CD14-positive monocyte (primary cell): Measurements from ENCODE around the gene FAM174B. TPM values are rescaled to one million over a fixed set of nuclear protein-coding genes. Genes with fewer than 3 reads are reported as not detected.

Source experiments
- DNase-seq, 3 donors: peaks; one replicate each; pipeline ENCODE4 v3.0.0-alpha.2; 2011 to 2022
- H2AFZ ChIP-seq: 2 replicates; pipeline ENCODE4 v1.6.0; 2012; ENCODE audit warnings: mild to moderate bottlenecking, low read depth, low read length, inconsistent platforms; ENCODE audit not compliant: insufficient read depth, poor library complexity, severe bottlenecking
- H3K27ac ChIP-seq, 2 donors: 1 replicate in 1 of 2; 2 replicates in 1 of 2; pipeline ENCODE4 v1.5.1; 2012 to 2013; ENCODE audit warnings: low read length in 2 of 2, control low read depth in 1 of 2, inconsistent platforms in 1 of 2, low read depth in 1 of 2, mild to moderate bottlenecking in 1 of 2
- H3K27me3 ChIP-seq, 2 donors: one replicate each; pipeline versions ENCODE4 v1.6.0 to v1.6.1; 2011 to 2013; ENCODE audit warnings: low read length in 2 of 2; ENCODE audit not compliant: control insufficient read depth in 2 of 2, insufficient read depth in 2 of 2
- H3K36me3 ChIP-seq, 2 donors: replicated peaks in 1 of 2; 1 replicate in 1 of 2; 2 replicates in 1 of 2; pipeline versions ENCODE4 v1.5.1 to v1.6.1; 2012 to 2013; ENCODE audit warnings: low read length in 2 of 2, control low read depth in 1 of 2, inconsistent platforms in 1 of 2, mild to moderate bottlenecking in 1 of 2; ENCODE audit not compliant: insufficient read depth in 2 of 2, control insufficient read depth in 1 of 2
- H3K4me1 ChIP-seq, 2 donors: 1 replicate in 1 of 2; 2 replicates in 1 of 2; pipeline versions ENCODE4 v1.5.1 to v1.6.1; 2012 to 2013; ENCODE audit warnings: low read length in 2 of 2, control low read depth in 1 of 2, inconsistent platforms in 1 of 2, mild to moderate bottlenecking in 1 of 2, moderate library complexity in 1 of 2; ENCODE audit not compliant: insufficient read depth in 2 of 2, control insufficient read depth in 1 of 2
- H3K4me2 ChIP-seq: replicated peaks from 2 replicates; pipeline ENCODE3; 2012; ENCODE audit warnings: low read length, moderate library complexity, mild to moderate bottlenecking; ENCODE audit not compliant: poor library complexity, severe bottlenecking; ENCODE audit errors: extremely low read depth
- H3K4me3 ChIP-seq, 3 experiments: fragments of 200-600 bp in 1 of 3; sonication (generic) in 1 of 3; replicated peaks in 1 of 3; 1 replicate in 2 of 3; 2 replicates in 1 of 3; pipeline ENCODE4 v1.5.1; 2011 to 2013; ENCODE audit warnings: low read length in 3 of 3, mild to moderate bottlenecking in 3 of 3, control low read depth in 2 of 3, low read depth in 2 of 3, inconsistent platforms in 1 of 3, moderate library complexity in 1 of 3
- H3K79me2 ChIP-seq: 2 replicates; pipeline ENCODE4 v1.6.0; 2012; ENCODE audit warnings: mild to moderate bottlenecking, control low read depth, inconsistent platforms, low read length, moderate library complexity; ENCODE audit not compliant: insufficient read depth
- H3K9ac ChIP-seq: 2 replicates; pipeline ENCODE4 v1.6.0; 2017; ENCODE audit warnings: low read length, mild to moderate bottlenecking; ENCODE audit not compliant: insufficient read depth, poor library complexity, severe bottlenecking
- H3K9me3 ChIP-seq, 2 donors: replicated peaks in 1 of 2; 1 replicate in 1 of 2; 2 replicates in 1 of 2; pipeline versions ENCODE4 v1.5.1 to v1.6.1; 2012 to 2013; ENCODE audit warnings: low read length in 2 of 2, control low read depth in 1 of 2; ENCODE audit not compliant: control insufficient read depth in 1 of 2, insufficient read depth in 1 of 2
- H4K20me1 ChIP-seq: 2 replicates; pipeline ENCODE4 v1.6.0; 2012; ENCODE audit warnings: mild to moderate bottlenecking, low read length, control low read depth, moderate library complexity; ENCODE audit not compliant: insufficient read depth
- H3K27ac Mint-ChIP-seq, 7 donors: one replicate each; pipeline ENCODE4 v1.8.0; 2020; ENCODE audit warnings: mild to moderate bottlenecking in 7 of 7, mixed read lengths in 7 of 7, moderate library complexity in 6 of 7, inconsistent platforms in 2 of 7
- H3K27me3 Mint-ChIP-seq, 3 donors: one replicate each; pipeline ENCODE4 v1.8.0; 2021 to 2022; ENCODE audit warnings: low read depth in 3 of 3, mild to moderate bottlenecking in 3 of 3, mixed read lengths in 3 of 3, moderate library complexity in 3 of 3, inconsistent platforms in 1 of 3
- H3K36me3 Mint-ChIP-seq, 2 donors: one replicate each; pipeline ENCODE4 v1.8.0; 2020; ENCODE audit warnings: mixed read lengths in 2 of 2, inconsistent platforms in 1 of 2, mild to moderate bottlenecking in 1 of 2
- H3K4me1 Mint-ChIP-seq: one replicate; pipeline ENCODE4 v1.8.0; 2020; ENCODE audit warnings: mild to moderate bottlenecking, mixed read lengths
- H3K4me3 Mint-ChIP-seq, 2 donors: one replicate each; pipeline ENCODE4 v1.8.0; 2020; ENCODE audit warnings: mild to moderate bottlenecking in 2 of 2, mixed read lengths in 2 of 2, moderate library complexity in 1 of 2
- H3K9me3 Mint-ChIP-seq, 7 donors: one replicate each; pipeline ENCODE4 v1.8.0; 2020 to 2022; ENCODE audit warnings: mixed read lengths in 7 of 7, mild to moderate bottlenecking in 6 of 7, moderate library complexity in 6 of 7, inconsistent platforms in 2 of 7
- CTCF ChIP-seq: fragments of 200-600 bp; IDR thresholded peaks from one replicate; pipeline ENCODE4 v1.8.0; 2022; ENCODE audit warnings: antibody characterized with exemption, mild to moderate bottlenecking
- WGBS: methylation state at CpG from one replicate; pipeline ENCODE4 v1.1.5; 2013; ENCODE audit warnings: missing lambda C conversion rate; ENCODE audit not compliant: insufficient coverage; 5-methylcytosine and 5-hydroxymethylcytosine counted together
- intact Hi-C, 2 donors: fragments of 100-400 bp; cut with micrococcal nuclease; formaldehyde crosslinking; loops; one replicate each; pipeline versions ENCODE4 v1.15.0 to v1.15.1; 2023
- polyA plus RNA-seq, 3 donors: library from polyadenylated mRNA; depleted of rRNA in 1 of 3; unstranded in 2 of 3; stranded (reverse) in 1 of 3; fragments of 300-500 nt in 2 of 3; fragments of >200 nt in 1 of 3; fragmentation: Illumina TruSeq in 2 of 3; gene quantifications; 1 replicate in 2 of 3; 2 replicates in 1 of 3; pipeline ENCODE4 v1.2.3, GENCODE V29; 2012 to 2021

FAM174B gene
- polyA plus RNA-seq, 3 donors = 2.2 to 4.7 (median 3.2) TPM

- intact Hi-C loops = no loop called here
- Histone ChIP-seq H3K79me2 (no peaks in the 10 kb centered on the region), H3K27me3 (peaks cover 32 to 33% of the 10 kb centered on the region in 2 donors)
These were observed 2.2 kb downstream of the FAM174B start for GRCh38 chr15:92653366-92653765.

GRCh38 chr15:92652576-92652966 lies 3.0 kb downstream of the FAM174B start:
- Histone ChIP-seq H3K27me3 (peaks cover 28 to 33% of the 10 kb centered on the region in 2 donors), H3K9me3 (peaks cover 8 to 12% of the 10 kb centered on the region in 2 donors), H3K9ac (no peak overlapping the region), H3K4me1 (peaks cover 6 to 10% of the 10 kb centered on the region in 2 donors), H3K4me2 (no peak overlapping the region), H3K27ac (no peak overlapping the region), H3K4me3 (no peak overlapping the region), H4K20me1 (no peaks in the 10 kb centered on the region), H2AFZ (no peak overlapping the region), H3K79me2 (no peaks in the 10 kb centered on the region), H3K36me3 (no peaks in the 10 kb centered on the region)
- H3K4me3 Mint-ChIP-seq = no peak overlapping the region
- DNase-seq = no peak
- peaks cover 0 to 15% (median 11%) of the 10 kb centered on the region in 7 donors for H3K9me3 Mint-ChIP-seq
- WGBS = 100% methylated on average over 4 of the region's 9 CpGs
- H3K4me1 Mint-ChIP-seq = peaks cover 13% of the 10 kb centered on the region
- H3K27ac Mint-ChIP-seq = no peak overlapping the region
- TF ChIP-seq CTCF = no peak
- H3K27me3 Mint-ChIP-seq = peaks cover 28 to 47% (median 34%) of the 10 kb centered on the region in 3 donors
- H3K36me3 Mint-ChIP-seq = peaks cover 0 to 7% of the 10 kb centered on the region in 2 donors
- intact Hi-C loops = no loop called here

More at GRCh38 chr15:92653366-92653765, 2.2 kb downstream of the FAM174B start:
- Histone ChIP-seq H3K9me3 (peaks cover 8 to 12% of the 10 kb centered on the region in 2 donors), H2AFZ (no peak overlapping the region), H3K4me3 (no peak overlapping the region), H3K36me3 (no peaks in the 10 kb centered on the region), H3K4me1 (peaks cover 6 to 10% of the 10 kb centered on the region in 2 donors), H3K4me2 (no peak overlapping the region), H4K20me1 (no peaks in the 10 kb centered on the region), H3K9ac (no peak overlapping the region), H3K27ac (no peak overlapping the region)
- 100% methylated on average over 1 of the region's 5 CpGs for WGBS
- Mint-ChIP-seq H3K27ac (peak overlapping the region in 1 of 7 donors; percentile 4), H3K4me3 (no peak overlapping the region), H3K27me3 (peaks cover 31 to 51% (median 37%) of the 10 kb centered on the region in 3 donors), H3K9me3 (peaks cover 0 to 15% (median 11%) of the 10 kb centered on the region in 7 donors), H3K4me1 (peaks cover 13% of the 10 kb centered on the region), H3K36me3 (peaks cover 0 to 7% of the 10 kb centered on the region in 2 donors)
- DNase-seq = no peak
- no peak for TF ChIP-seq CTCF
